CD4-positive, alpha-beta T cell treated with Interleukin-2 at 100 ng/mL for 4 hours (primary cell): ENCODE results near the gene DAW1.

ENCODE experiments used
- DNase-seq: peaks from one replicate; pipeline ENCODE4 v3.0.0-alpha.2; 2020; ENCODE audit warnings: low spot score

The DAW1 gene

GRCh38 chr2:227862227-227862740 is 9.1 kb upstream of the DAW1 start:
- peak; percentile 53 for DNase-seq

DNA sequence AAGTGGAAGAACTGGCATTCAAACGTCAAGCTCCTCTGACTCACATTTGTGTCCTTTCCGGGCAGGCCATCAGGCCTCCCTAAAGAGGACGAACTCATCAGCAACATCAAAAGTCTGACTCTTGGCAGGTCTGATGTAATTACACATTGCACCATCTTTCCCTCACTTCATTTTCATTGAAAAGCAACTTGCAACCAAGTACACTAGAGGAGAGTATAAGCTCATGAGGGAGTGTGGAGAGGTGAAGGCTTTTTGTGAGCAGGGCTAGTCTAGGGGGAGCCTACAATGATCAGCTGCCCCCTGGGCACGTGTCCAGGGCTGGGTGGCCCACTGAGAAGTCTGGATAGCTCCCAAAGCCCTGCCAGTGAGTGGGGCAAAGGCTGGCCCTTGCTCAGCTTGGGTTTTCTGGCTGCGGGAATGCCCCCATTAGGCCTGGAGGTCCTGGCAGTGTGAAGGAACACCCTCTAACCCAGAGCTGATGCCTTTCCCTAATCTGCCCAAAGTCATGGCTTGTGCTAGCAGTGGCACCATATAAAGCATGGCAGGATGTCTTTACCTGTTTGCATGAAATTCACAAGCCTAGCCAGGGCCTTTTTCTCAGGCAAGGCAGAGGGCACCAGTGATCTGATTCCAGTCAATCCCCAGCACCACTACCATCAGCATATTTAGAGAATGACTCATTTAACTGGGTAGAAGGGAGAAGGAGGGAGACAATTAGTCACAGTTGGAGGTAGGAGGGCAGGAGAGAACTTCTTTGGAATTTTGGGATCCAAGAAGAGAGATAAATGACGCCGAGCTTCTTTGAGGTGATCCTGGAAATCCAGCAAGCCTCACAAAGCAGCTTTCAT is 8.5 kb upstream of the DAW1 start:
- no peak for DNase-seq

GRCh38 chr2:227864161-227864756 is 7.2 kb upstream of the DAW1 start:
- no peak for DNase-seq

DNA sequence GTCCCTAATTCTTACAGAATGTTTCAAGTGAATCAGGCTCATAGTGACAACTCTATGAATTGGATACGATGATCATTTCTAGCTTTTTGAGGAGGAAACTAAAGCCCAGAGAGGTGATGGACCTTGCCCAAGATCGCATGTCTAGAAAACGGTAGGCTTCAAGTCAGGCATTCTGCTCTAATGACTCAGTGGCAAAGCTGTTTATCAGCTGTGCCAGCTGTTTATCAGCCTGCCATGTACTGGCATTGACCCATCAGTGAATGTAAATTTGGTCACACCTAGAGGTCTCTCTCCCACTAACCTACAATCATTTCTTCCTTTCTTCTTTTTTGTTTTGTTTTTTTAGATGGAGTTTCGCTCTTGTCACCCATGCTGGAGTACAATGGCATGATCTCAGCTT is 6.1 kb upstream of the DAW1 start:
- DNase-seq = no peak

GRCh38 chr2:227867386-227867785 is 4.0 kb upstream of the DAW1 start:
- no peak for DNase-seq

DNA sequence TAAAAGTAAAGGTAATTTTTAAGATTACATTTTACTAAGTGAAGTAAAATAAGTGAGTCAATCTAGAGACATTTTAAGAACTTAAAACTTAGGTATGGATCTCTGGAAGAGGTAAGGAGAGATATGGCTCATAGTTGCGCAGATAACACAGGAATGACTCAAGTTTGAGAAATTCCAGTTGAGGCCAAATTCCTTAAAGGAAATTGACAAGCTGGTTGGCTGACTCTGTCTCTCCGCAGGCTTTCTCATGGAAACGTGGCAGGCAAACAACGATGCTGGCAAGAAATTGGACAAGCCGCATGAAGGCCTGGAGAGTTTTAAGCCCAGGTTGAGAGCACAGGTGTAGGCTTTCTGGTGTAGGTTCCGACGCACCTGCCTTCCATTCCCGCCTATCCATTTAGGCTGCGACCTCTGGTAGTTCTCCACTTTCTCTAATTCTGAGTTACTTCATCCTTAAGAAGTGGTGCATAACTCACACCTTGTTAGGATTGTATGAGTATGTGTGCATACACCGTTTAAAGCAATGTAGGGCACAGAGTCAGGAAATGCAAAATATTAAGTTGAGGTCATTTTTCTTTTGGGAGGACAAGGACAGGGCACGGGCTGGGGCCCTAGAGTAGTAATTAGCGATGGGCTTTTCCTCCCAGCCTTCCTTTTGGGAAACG is 589 bp upstream of the DAW1 start:
- no peak for DNase-seq

DNA sequence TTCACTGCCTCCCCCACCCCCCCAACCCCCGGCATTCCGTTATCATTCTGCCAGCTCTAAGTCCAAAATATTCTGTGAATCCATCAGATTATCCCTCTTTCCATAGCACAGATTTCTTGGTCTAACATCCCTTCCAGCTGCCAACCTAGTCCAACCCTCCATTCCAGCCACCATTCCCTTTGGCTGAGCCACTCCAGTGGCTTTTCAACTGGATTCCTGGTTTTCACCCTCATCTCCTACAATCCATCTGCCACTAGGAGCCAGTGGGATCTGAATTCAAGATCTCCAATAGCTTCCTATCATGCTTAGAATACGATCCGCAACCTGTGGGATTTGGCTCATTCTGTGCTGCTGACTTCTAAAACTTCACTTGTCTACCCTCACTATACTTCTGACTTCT is 1.2 kb downstream of the DAW1 start:
- no peak for DNase-seq

DNA sequence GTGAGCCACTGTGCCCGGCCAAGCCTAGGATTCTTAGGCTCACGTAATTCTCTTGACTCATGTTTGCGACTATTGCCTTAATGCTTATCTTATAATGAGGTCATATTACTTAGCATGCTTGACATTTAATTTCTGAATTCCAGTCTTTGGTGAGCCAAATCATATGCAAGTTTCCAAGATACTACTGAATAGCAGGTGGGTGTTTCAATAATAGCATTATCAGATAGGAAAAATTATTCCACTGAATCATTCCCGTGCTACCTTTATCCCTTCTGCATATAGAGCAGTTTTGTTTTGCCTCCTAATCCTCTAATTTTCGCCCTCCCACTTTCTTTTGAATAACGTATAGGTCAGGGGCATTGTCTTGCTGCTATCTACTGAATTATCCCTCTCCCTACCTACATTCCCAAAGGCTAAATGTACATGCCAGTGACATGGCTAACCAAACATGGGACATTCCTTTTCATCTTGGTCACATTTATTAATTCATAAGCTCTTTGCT is 4.9 kb downstream of the DAW1 start:
- no peak for DNase-seq

DNA sequence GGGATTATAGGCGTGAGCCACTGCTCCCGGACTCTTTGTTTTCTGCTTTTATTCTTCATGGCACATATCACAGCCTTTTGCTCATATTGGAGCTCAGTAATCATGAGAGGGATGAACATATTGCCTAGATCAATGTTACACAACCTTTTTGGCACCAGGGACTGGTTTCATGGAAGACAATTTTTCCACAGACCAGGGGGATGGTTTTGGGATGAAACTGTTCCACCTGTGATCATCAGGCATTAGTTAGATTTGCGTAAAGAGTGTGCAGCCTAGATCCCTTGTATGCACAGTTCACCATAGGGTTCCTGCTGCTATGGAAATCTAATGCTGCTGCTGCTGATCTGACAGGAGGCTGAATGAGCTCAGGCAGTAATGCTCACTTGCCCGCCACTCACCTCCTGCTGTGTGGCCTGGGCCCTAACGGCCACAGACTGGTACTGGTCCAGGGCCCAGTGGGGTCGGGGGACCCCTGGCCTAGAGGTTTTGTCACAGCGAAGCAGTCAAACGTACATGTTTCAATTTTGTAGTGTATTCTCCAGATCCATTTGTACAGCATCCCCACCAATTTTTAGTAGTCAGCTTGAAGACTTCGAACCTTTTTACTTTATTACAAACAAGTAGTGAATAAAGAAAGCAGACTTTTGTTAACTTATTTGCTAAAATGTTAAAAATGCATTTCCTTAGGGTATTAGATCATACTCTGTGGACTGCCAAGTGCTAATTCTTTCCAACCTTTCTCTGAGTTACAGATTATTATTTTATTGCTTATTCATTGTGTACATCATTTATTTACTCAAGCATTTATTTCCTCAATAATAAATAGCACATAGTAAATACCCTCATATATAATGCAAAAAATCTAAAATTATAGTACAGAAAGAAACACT is 6.2 kb downstream of the DAW1 start:
- no peak for DNase-seq

DNA sequence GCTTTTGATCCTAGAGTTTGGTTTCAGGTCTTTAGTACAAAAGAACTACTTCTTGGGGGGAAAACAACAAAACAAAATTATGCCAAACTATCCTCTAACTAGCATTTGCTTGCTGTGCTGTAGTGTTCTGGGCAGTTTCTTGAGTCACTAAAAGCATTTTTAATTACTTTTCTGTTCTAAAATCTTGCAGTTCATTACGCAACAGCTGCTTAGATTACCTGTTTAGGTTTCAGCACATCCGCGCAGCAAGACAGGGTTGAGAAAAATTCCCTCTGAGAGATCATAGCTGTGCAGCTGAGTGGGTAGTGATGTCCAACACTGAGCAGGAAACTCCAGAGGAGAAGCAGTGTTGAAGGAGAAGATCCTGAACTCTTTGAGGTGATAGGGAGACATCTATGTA is 9.0 kb downstream of the DAW1 start:
- DNase-seq = no peak

- DNase-seq = no peak
Measured at GRCh38 chr2:227881866-227882517, 10.6 kb downstream of the DAW1 start.

GRCh38 chr2:227884511-227884947 is 13.1 kb downstream of the DAW1 start:
- DNase-seq = peak; percentile 54

- no peak for DNase-seq
Measured at GRCh38 chr2:227886149-227886548, 14.7 kb downstream of the DAW1 start.

DNA sequence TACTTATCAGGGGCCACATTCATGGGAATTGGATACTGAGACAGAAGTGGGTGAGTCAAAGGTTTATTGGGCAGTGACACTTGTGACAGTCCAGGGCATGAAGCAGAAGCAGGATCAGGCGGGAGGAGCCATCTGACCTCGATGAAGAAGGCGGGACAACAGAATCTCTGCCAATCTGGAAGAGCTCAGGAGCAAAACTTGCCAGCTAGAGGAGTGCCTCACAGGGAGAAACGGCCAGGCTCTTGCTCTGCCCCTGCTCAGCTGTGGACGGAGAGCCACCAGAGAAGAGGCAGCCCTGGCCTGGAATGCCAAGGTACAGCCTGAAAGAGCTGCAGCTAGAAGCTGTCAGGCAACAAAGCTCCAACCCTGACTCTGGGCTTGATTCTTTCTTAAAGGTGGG is 16.9 kb downstream of the DAW1 start:
- no peak for DNase-seq

DNA sequence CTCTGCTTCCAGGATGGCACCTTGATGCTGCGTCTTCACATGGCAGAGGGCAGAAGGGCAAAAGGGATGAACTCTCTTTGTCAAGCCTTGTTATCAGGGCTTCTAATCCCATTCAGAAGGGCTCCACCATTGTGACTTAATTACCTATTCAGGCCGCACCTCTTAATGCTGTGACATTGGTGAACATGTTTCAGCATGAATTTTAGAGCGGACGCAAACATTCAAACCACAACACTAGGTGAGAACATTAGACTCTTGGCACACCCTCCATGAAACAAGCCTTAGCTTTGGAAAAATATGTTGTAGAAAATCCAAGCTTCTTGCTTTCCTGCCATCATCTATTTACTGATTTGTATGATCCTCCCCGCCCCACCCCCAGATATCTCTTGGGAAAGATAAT is 17.9 kb downstream of the DAW1 start:
- no peak for DNase-seq

DNA sequence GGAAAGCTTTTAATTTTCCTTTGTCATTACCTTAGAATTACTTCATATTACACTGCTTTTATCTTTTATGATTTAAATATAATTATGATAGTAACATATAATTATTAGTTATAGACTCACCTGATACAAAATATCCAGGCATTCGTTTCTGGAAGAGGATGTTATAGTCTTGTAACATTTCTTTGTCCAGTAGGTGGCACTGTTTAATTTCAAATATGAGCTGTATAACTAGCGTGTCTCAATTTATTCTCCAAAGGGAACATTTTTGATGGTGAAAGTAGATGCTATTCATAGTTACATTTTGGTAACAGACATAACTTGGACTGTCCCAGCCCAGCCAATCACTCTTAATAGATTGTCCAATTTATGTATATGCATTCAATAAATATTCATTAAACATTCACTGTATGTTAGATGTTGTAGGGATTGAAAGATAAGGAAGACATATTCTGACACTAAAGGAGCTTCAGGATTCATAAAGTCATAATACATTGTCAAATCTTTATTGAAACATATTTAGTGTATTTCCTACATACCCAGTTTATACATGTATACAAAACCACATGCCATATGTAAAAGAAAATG is 19.2 kb downstream of the DAW1 start:
- DNase-seq = peak; percentile 57

GRCh38 chr2:227891673-227892072 is 20.2 kb downstream of the DAW1 start:
- DNase-seq = no peak

GRCh38 chr2:227903381-227903780 is 31.9 kb downstream of the DAW1 start:
- no peak for DNase-seq

DNA sequence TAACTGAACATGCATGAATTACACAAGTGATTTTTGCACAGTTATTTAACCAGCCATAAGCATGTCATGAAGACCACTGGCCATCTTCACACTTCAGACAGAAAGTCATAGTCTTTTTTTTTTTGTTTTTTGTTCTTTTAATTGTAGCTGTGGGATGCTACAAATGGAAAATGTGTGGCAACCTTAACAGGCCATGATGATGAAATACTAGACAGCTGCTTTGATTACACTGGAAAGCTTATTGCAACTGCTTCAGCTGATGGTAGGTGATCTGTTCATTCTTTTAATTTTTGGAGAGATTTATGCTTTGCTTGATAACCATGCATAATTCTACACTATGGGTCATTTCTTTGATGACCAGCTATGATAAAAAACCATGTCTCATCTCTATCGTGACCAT is 35.6 kb downstream of the DAW1 start:
- no peak for DNase-seq

GRCh38 chr2:227908266-227909054 is 37.0 kb downstream of the DAW1 start:
- no peak for DNase-seq
